Middle frontal gyrus (tissue), 1 donor: Measurements from ENCODE around the gene NEMP2.
"Not testable (repeated sequence)": the region's sequence is repeated elsewhere in the genome, so short reads cannot be mapped to it uniquely, and the experiment has no call there.

Experiments
- DNase-seq: peaks from one replicate; pipeline ENCODE4 v3.0.0-alpha.2; 2015; ENCODE audit warnings: low spot score; ENCODE audit errors: extremely low spot score

The NEMP2 gene

DNA sequence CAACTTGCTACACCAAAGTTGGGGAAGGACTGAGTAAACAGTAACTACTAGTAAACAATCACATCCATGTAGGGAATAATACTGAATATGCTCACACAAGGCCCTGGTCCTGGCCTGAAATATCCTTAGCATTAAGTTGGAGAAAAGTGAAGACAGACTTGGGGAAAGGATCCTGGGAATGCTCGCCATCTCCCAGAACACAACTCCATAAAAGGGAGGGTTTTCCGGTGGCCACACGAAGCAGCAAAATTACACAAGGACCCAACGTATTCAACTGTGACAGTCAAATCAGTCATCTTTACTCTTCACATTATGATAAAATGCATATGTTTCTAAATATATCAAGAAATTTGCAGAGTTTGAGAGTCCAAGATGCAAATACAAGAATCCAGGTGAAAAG, 7.3 kb downstream of the NEMP2 start:
- no peak for DNase-seq

- no peak for DNase-seq
Observed at GRCh38 chr2:190526105-190526750, 8.3 kb downstream of the NEMP2 start.

- no peak for DNase-seq
Observed at GRCh38 chr2:190524928-190525327, 9.6 kb downstream of the NEMP2 start.

DNA sequence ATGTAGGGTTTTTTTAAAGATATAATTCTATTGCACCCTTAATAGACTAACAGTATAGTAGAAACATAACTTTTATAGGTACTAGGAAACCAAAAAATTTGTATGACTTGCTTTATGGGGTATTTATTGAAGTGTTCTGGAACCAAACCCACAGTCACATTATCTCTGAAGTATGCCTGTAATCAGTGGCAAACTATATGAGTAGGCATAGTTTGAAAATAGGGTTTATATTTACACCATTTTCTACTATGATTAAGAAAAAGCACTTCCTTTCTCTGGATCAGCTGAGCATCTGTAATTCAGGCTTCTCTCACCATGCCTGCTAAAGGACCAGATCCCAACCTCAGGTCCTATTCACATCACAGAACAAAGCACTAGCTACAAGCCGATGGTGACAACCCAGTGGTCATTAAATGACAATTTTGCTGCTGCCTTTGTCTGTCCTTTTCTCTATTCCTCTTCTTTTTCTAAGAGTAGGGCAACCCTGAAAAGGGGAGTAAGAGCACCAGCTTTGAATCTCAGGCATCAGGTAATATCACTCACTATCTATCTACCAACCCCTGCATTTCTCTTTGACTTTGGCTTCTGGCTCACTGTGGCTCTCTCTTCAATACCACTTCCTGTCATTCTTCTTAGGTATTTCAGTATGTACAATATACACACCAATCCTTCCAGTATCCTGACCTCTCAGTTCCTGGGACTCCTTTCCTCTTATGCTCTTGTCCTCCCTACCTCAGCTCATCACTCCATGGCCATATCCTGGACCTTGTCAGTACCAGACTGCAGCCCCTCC, 14.4 kb downstream of the NEMP2 start:
- DNase-seq: no peak

- DNase-seq: no peak
Observed at GRCh38 chr2:190517468-190517867, 17.1 kb downstream of the NEMP2 start.

DNA sequence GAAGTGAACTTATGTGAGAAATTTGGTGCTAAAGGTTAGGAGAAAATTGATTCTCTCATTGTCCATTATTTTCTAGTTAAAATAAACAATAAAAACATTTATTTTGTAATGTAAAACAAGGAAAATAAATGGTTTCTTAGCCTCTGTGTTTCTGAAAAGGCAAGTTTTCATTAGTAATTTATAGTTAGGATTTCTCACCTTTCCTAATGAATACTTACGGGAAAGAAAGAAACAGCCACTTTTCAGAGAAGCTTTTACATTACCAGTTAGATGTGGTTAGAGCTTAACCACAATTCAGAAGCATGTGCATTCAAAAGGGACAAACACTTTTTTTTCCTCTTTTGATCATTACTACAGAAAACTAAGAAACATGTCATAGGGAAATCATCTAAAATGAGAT, 18.8 kb downstream of the NEMP2 start:
- no peak for DNase-seq

- DNase-seq: no peak
Observed at GRCh38 chr2:190514676-190515075, 19.8 kb downstream of the NEMP2 start.

DNA sequence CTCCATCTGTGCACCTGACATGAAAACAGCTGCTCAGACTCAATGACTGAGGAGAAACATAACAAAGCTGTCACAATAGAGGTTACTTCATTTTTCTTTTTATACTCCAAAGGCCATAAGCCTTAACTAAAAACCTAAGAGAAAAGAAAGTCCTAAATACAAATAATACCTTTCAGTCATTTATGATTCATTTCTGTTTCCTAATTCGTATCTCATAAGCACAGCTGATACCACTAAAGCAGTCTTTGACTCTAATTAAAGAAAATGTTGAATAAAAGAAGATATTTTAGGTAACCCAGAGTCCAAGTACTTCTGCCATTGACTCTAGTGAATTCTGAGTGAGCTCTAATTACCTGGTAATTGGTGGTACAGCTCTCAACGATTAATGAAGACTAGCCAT, 20.6 kb downstream of the NEMP2 start:
- DNase-seq: no peak

DNA sequence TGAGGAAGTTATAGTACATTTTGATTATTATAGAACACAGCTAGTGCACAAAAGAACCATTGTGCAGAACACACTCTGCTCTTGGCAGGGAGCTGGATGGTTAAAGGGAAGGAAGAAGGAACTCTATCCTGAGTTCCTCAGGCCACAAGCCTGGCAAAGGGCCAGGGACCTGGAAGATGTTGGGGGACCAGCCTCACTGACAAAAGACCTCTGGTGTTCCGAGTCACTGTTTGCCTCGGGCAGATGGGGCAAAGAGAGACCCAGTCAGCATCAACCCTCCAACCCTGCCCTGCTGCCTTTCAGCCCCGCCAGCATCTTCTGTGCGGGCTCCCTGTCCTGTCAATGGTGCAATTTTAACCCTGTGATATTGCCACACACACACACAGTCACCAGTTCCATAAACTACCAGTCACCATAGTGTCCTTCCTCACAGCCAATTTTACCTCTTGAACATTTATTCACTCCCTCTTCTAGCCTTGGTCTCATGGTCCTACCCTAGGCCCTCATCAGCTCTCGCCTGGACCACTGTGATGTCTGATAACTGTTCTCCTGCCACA, 21.9 kb downstream of the NEMP2 start:
- DNase-seq: no peak

- no peak for DNase-seq
Observed at GRCh38 chr2:190511104-190511503, 23.4 kb downstream of the NEMP2 start.

- DNase-seq: not testable (repeated sequence)
Observed at GRCh38 chr2:190509895-190510294, 24.6 kb downstream of the NEMP2 start.

GRCh38 chr2:190507135-190507534, 27.4 kb downstream of the NEMP2 start:
- no peak for DNase-seq

- no peak for DNase-seq
Observed at GRCh38 chr2:190506666-190507065, 27.9 kb downstream of the NEMP2 start.

DNA sequence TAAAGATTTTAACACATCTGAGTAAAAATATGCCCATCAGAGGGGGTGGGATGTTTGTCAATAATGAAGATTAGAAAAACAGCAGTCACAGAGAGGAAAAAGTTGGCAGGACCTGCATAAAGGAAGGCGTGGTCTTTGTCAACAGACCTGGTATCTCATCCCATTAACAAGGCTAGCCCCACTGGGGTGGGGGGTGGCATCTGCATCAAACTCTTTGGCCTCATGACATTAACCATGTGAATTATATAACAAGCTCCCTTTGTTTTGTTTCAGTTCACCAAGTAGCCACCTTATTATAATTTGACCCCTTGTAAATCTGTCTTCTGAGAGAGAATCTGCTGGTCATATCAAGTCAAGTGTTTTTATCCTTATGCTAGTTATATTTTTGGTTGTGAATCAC, 28.8 kb downstream of the NEMP2 start:
- DNase-seq: no peak

DNA sequence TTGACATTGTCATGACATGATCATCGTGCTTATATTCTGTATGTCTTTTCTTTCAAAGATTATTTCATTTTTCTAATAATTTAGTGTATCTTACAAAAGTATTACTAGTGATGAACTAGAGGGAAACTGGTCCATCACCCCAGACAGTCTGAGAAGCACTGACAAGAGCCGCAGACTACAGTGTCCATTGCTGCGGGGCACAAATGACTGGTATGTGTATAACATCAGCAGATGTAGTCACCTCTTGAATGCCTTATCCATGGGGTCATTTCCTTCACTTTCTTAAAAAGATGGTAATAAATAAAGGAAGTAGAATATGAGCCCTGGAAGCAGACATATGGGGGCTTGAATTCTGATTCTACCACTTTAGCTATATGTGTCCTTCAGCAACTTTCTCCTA, 29.6 kb downstream of the NEMP2 start:
- DNase-seq: no peak

DNA sequence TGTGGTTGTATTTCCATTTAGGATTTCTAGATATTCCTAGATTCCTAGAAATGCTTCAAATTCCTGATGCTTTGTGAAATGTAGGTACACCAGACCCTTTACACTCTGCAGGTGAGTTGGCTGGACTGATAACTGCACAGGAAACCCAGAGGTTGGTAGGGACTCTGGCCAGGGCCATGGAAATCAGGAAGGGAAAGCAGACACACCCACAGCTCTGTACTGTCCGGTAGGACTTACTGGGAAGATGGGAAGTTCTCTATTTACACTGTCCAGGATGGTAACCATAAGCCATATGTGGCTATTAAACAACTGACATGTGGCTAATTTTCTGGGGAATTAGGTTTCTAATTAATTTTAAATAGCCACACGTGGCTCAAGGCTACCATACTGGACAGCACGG, 31.4 kb downstream of the NEMP2 start:
- no peak for DNase-seq

- DNase-seq: no peak
Observed at GRCh38 chr2:190501702-190502407, 32.7 kb downstream of the NEMP2 start.

- DNase-seq: no peak
Observed at GRCh38 chr2:190501231-190501630, 33.3 kb downstream of the NEMP2 start.

GRCh38 chr2:190500054-190500502, 34.4 kb downstream of the NEMP2 start:
- no peak for DNase-seq

DNA sequence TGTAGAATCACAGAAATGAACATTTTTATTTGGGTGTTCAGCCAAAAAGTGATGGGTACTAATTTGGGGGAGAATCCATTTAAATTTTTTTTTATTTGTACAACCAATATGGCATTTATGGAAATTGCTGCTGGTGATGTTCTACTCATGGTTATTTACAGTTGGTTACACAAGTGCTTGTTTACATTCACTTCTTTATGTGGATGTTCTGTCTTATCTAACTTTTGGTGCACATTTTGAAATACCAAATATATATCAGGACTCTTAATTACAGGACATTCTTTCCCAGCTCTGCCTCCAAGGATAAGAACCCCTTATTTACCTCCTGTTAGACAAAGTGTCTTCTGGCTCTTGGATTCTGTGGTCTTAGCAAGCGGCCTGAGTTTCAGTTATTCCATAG, 35.2 kb downstream of the NEMP2 start:
- DNase-seq: no peak

DNA sequence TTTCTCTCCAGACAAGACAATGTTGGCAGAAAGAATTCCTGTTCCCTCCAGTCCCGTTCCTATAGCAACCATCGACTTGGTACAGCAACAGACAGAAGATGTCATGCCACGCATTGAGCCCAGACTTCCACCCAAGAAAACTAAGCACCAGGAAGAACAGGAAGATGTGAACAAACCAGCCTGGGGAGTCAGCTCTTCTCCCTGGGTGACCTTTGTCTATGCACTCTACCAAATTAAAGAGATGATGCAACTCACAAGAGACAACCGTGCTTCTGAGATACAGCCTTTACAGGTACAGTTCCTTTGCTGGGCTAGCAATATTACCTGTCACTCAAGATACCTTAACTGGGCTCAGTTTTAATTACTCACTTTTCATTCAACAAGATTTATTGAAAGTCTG, 37.1 kb downstream of the NEMP2 start:
- DNase-seq: no peak

DNA sequence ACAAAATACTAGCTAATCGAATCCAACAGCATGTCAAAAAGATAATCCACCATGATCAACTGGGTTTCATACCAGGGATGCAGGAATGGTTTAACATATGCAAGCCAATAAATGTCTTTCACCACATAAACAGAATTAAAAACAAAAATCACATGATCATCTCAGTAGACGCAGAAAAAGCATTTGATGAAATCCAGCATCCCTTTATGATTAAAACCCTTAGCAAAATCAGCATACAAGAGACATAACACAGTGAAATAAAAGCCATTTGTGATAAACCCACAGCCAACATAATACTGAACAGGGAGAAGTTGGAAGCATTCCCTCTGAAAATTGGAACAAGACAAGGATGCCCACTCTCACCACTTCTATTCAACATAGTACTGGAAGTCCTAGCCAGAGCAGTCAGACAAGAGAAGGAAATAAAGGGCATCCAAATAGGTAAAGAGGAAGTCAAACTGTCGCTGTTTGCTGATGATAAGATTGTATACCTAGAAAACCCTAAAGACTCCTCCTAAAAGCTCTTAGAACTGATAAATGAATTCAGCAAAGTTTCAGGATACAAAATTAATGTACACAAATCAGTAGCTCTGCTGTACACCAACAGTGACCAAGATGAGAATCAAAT, 39.8 kb downstream of the NEMP2 start:
- DNase-seq: not testable (repeated sequence)
